ENCODE results near the gene DPP9. TPM values are rescaled to one million over a fixed set of nuclear protein-coding genes. Genes with fewer than 3 reads are reported as not detected.

DPP9 gene
- total RNA-seq, 1 donor from 2014 or later: 127 TPM

DNA sequence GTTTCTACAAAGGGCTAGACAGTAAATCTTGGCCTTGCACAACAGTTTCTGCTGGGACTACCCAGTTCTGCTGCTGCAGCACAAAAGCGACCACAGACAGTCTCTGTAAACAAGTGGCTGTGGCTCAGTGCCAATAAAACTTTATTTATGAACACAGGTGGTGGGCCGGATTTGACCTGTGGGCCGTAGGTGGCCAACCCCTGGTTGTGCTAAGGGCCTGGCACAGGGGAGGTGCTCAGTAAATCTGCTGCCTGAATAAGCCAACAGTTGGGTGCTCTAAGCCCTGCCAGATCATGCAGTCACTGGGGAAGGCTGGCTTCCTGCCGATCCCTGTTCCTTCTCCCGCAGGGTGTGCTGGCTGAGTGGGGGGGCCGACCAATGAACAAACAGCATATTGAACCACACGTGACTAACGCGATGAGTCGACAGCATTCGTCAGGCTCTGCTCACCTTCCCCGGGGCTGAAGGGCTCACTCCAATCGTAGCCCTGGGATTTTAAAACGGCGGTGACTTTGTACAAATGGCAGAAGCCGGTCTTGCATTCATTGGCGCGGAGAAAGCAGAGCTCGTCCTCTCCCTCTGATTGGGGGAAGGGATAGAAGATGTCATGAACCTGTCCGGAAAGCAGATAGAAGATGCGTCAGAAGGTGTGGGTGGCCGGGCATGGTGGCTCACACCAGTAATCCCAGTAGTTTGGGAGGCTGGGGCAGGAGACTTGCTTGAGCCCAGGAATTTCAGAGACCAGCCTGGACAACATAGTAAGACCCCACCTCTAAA, 29.2 kb downstream of the DPP9 start:
- TF ChIP-seq, protein P1, sequence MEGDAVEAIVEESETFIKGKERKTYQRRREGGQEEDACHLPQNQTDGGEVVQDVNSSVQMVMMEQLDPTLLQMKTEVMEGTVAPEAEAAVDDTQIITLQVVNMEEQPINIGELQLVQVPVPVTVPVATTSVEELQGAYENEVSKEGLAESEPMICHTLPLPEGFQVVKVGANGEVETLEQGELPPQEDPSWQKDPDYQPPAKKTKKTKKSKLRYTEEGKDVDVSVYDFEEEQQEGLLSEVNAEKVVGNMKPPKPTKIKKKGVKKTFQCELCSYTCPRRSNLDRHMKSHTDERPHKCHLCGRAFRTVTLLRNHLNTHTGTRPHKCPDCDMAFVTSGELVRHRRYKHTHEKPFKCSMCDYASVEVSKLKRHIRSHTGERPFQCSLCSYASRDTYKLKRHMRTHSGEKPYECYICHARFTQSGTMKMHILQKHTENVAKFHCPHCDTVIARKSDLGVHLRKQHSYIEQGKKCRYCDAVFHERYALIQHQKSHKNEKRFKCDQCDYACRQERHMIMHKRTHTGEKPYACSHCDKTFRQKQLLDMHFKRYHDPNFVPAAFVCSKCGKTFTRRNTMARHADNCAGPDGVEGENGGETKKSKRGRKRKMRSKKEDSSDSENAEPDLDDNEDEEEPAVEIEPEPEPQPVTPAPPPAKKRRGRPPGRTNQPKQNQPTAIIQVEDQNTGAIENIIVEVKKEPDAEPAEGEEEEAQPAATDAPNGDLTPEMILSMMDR (conservative IDR thresholded peaks at IDR 0.05; ENCODE audit: low read depth, low read length): no peak
- H3K4me3 ChIP-seq (ENCODE audit: low read depth, low read length): no peak overlapping the region
- peak; percentile 33 for DNase-seq (ENCODE audit: low read depth)

DNA sequence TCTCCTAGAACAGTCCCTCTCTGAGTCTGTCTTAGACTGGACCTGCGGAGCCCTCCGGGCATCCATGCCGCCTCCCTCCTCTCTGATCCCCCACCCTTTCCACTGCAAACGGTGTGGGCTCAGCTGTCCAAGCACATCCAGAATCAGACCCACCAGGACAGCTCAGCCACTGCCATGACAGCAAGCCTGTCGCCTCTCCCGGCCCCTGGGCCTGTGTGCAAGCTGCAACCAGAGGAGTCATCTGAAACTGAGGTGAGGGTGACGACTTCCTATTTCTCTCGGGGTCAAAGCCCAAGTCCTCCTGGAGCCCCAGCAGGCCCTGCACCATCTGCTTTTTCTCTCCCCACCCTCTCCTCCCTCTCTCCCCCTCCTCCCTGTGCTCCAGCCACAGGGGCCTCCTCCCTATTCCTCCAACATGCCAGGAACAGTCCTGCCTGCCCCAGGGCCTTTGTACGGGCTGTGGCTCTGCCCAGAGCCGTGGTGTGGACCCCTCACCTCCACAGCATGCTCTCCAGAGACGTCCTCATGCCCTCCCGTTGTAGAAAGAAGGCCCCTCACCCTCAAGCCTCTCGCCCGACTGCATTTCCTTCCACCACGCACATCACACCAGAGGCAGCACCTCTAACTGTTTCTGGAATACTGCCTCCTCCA, 30.0 kb downstream of the DPP9 start:
- H3K4me3 ChIP-seq (ENCODE audit: low read depth, low read length): no peak overlapping the region
- no peak for DNase-seq (ENCODE audit: low read depth)
- TF ChIP-seq, protein P1 (conservative IDR thresholded peaks at IDR 0.05; ENCODE audit: low read depth, low read length): no peak

DNA sequence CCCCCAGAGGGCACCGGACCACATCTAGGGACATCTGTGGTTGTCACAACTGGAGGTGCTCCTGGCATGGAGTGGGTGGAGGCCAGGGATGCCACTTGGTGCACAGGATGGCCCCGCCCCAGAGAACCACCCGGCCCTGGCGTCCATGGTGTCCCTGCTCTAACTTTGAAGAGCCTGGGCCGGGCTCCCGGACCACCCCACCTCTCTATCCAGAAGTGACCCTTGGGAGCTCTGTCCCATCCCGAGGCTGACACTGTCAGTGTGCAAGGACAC, 30.6 kb downstream of the DPP9 start:
- TF ChIP-seq, protein P1 (conservative IDR thresholded peaks at IDR 0.05; ENCODE audit: low read depth, low read length): no peak
- H3K4me3 ChIP-seq (ENCODE audit: low read depth, low read length): no peak overlapping the region
- no peak for DNase-seq (ENCODE audit: low read depth)

DNA sequence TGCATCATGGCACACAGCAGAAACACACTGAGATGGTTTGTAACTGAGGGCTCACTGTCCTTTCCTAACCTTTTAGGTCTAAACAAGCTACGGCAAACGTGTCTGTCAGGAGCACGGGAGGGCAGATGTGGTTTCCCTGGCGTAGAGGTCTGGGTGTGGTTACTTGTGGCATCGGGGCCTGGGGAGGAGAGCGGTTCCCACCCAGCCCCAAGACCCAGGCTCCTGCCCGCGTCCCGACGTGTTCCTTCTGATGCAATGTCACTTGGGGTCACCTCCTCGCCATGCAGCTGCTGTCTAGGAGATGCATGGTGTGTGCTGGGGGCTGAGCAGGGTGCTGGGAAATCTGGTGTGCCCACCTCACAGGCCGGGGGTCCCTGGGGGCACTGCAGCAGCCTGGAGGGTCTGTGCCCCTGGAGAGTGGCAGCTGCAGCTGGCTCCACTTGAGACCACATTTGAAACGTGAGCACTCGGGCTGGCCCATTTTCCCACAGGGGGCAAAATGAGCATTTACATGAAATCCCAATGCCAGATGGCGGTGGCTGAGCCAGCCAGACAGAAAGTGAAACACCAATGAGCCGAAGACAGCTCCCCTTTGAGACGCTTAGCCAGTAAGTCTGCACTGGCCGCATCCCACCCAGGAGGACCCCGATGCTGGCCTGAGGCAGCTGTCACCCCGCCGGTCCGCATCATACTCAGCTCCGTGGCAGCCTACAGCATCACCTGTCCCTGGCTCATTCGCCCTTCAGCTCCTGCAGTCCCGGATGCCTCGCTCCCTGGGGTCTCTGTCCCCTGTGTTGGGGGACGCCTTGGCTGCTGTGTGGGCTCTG, 31.2 kb downstream of the DPP9 start:
- H3K4me3 ChIP-seq (ENCODE audit: low read depth, low read length): no peak overlapping the region
- DNase-seq (ENCODE audit: low read depth): no peak
- TF ChIP-seq, protein P1 (conservative IDR thresholded peaks at IDR 0.05; ENCODE audit: low read depth, low read length): no peak

DNA sequence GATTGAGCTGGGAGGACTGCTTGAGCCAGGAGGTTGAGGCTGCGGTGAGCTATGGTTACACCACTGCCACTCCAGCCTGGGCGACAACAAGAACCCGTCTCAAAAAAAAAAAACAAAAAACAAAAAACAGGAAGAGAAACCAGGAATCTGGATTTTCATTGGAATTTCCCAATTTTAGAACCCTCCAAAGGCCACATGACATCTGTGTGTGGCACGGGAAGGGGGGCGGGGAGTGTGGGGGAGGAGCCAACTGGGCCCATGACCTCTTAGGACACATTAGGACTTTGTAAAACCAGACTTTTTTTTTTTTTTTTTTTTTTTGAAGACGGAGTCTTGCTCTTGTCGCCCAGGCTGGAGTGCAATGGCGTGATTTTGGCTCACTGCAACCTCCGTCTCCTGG, 32.3 kb downstream of the DPP9 start:
- no peak overlapping the region for H3K4me3 ChIP-seq (ENCODE audit: low read depth, low read length)
- TF ChIP-seq, protein P1 (conservative IDR thresholded peaks at IDR 0.05; ENCODE audit: low read depth, low read length): no peak
- DNase-seq (ENCODE audit: low read depth): no peak

DNA sequence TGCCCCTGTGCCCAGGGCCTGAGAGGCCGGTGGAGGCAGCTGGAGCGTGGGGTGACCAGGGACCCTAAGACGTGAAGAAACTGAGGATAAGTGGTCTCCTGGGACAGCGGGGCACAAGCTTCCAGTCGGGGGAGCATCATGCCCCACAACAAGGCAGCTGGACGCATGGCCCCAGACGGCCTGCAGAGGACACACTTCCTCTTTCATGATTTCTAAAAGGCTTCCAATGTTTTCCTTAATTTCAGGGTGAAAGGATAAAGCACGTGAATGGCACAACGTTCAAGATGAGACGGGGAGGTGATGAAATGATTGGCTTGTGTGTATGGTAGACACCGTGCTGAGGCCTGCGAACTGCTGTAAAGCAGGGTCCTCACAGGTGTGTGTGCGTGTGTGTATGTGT, 33.3 kb downstream of the DPP9 start:
- no peak for DNase-seq (ENCODE audit: low read depth)
- no peak overlapping the region for H3K4me3 ChIP-seq (ENCODE audit: low read depth, low read length)
- TF ChIP-seq, protein P1 (conservative IDR thresholded peaks at IDR 0.05; ENCODE audit: low read depth, low read length): no peak

Measured in epithelial cell of proximal tubule (primary cell).